Limb (tissue), 2 donors: Measurements from ENCODE around the gene BNIP3.
A peak's percentile ranks its signal among the peaks of the same experiment; 100 is the strongest.

Source experiments
- DNase-seq, 2 donors: peaks; one replicate each; pipeline ENCODE4 v3.0.0-alpha.2; 2016; ENCODE audit errors: extremely low spot score in 2 of 2

The BNIP3 gene

GRCh38 chr10:131978851-131979250, 2.9 kb downstream of the BNIP3 start:
- no peak for DNase-seq

- DNase-seq: no peak
These were observed 3.4 kb downstream of the BNIP3 start for GRCh38 chr10:131978366-131978765.

GRCh38 chr10:131977323-131978096, 4.2 kb downstream of the BNIP3 start:
- DNase-seq: no peak

GRCh38 chr10:131975796-131976195, 5.9 kb downstream of the BNIP3 start:
- no peak for DNase-seq

- DNase-seq: no peak
These were observed 6.7 kb downstream of the BNIP3 start for GRCh38 chr10:131975003-131975402.

- DNase-seq: no peak
These were observed 7.5 kb downstream of the BNIP3 start for GRCh38 chr10:131974034-131974817.

GRCh38 chr10:131973160-131973951, 8.4 kb downstream of the BNIP3 start:
- DNase-seq: no peak

GRCh38 chr10:131972474-131973071, 9.2 kb downstream of the BNIP3 start:
- peak in 1 of 2 donors; percentile 12 for DNase-seq

- DNase-seq: no peak
These were observed 10.1 kb downstream of the BNIP3 start for GRCh38 chr10:131971591-131971990.

- no peak for DNase-seq
These were observed 10.8 kb downstream of the BNIP3 start for GRCh38 chr10:131970946-131971345.

GRCh38 chr10:131968949-131969348, 12.8 kb downstream of the BNIP3 start:
- no peak for DNase-seq

- no peak for DNase-seq
These were observed 17.4 kb downstream of the BNIP3 start for GRCh38 chr10:131964298-131964697.

- DNase-seq: no peak
These were observed 17.9 kb downstream of the BNIP3 start for GRCh38 chr10:131963811-131964210.

GRCh38 chr10:131963350-131963749, 18.4 kb downstream of the BNIP3 start:
- DNase-seq: no peak

GRCh38 chr10:131961777-131962662, 19.7 kb downstream of the BNIP3 start:
- no peak for DNase-seq

- no peak for DNase-seq
These were observed 20.5 kb downstream of the BNIP3 start for GRCh38 chr10:131961047-131961776.

- no peak for DNase-seq
These were observed 21.1 kb downstream of the BNIP3 start for GRCh38 chr10:131960631-131961046.

- DNase-seq: no peak
These were observed 21.9 kb downstream of the BNIP3 start for GRCh38 chr10:131959841-131960240.

GRCh38 chr10:131955591-131956340, 26.0 kb downstream of the BNIP3 start:
- DNase-seq: no peak
